GM12801 (cell line): ENCODE data around the gene FNIP2.

Experiments
- CTCF ChIP-seq: IDR thresholded peaks from one replicate; pipeline ENCODE4 v1.5.1; 2011; ENCODE audit warnings: control low read depth; ENCODE audit not compliant: insufficient read length; ENCODE audit errors: extremely low read depth

The FNIP2 gene

GRCh38 chr4:158840131-158840530 is 71.3 kb downstream of the FNIP2 start:
- TF ChIP-seq CTCF: no peak

GRCh38 chr4:158841540-158841939 is 72.7 kb downstream of the FNIP2 start:
- TF ChIP-seq CTCF: no peak

- TF ChIP-seq CTCF: no peak
Observed at GRCh38 chr4:158845311-158846041, 76.7 kb downstream of the FNIP2 start.

GRCh38 chr4:158847535-158847934 is 78.7 kb downstream of the FNIP2 start:
- TF ChIP-seq CTCF: no peak

GRCh38 chr4:158849681-158850080 is 80.9 kb downstream of the FNIP2 start:
- TF ChIP-seq CTCF: no peak

- no peak for TF ChIP-seq CTCF
Observed at GRCh38 chr4:158850371-158850770, 81.5 kb downstream of the FNIP2 start.

GRCh38 chr4:158850800-158851644 is 82.2 kb downstream of the FNIP2 start:
- TF ChIP-seq CTCF: no peak
